ENCODE results near the gene ZNF354B. TPM values are rescaled to one million over a fixed set of nuclear protein-coding genes. Genes with fewer than 3 reads are reported as not detected.

The ZNF354B gene
- total RNA-seq, 4 donors from 2014 or later, result 17.9 to 34.8 (median 31.4) TPM

- no peak for TF ChIP-seq POLR2A (IDR thresholded peaks at IDR 0.05)
- no peak for TF ChIP-seq CTCF (IDR thresholded peaks at IDR 0.05)
- Histone ChIP-seq H3K27ac (no peak overlapping the region), H3K27me3 (no peaks in the 10 kb centered on the region), H3K4me1 (no peaks in the 10 kb centered on the region), H3K36me3 (peaks cover 0 to 4% of the 10 kb centered on the region in 2 donors), H3K9me3 (peaks cover 23% of the 10 kb centered on the region), H3K4me3 (replicated peaks in 1 of 3) (no peak overlapping the region)
- 89 to 95% methylated on average over 11 of the region's 11 CpGs for WGBS, 2 donors
- intact Hi-C loops (cut with DNase I), result loop anchor here (5.0 to 10.0 kb wide), 2 partner anchors 35 to 103 kb away; no protein-coding TSS in a partner anchor
- no peak for DNase-seq
Measured at GRCh38 chr5:178931846-178932760, 72.3 kb downstream of the ZNF354B start.

Small RNAs within 50 kb of the gene (small RNA-seq; reads per million reads assigned to genes)
- gene AC126915.2 (not detected), gene AC126915.3 (not detected)

Other genes starting within 250 kb of the ZNF354B start
- 10 to 100 TPM; 35.8 to 91.2 (median 70.3) TPM for gene CLK4, start 232.9 kb upstream of the ZNF354B start, total RNA-seq
- 10 to 100 TPM; 17.7 to 29.6 (median 20.4) TPM for gene ZNF354A, start 129.3 kb upstream of the ZNF354B start, total RNA-seq
- 1 to 10 TPM; 2.7 to 9.0 (median 4.9) TPM for gene ZFP2, start 36.0 kb downstream of the ZNF354B start, total RNA-seq
- gene ZNF454, start 81.2 kb downstream of the ZNF354B start, total RNA-seq, result 1 to 10 TPM; 2.0 to 5.1 (median 4.0) TPM
- not detected for gene GRM6, start 135.4 kb downstream of the ZNF354B start, total RNA-seq
- gene ZNF879, start 163.9 kb downstream of the ZNF354B start, total RNA-seq, result 10 to 100 TPM in 1 of 4 donors, 1 to 10 TPM in 3; 6.6 to 18.3 (median 7.8) TPM
- gene ZNF354C, start 200.4 kb downstream of the ZNF354B start, total RNA-seq, result 10 to 100 TPM in 2 of 4 donors, 1 to 10 TPM in 2; 8.0 to 15.9 (median 9.8) TPM